SIG-M5 treated with dmso at 0.1 percent for 504 hours (cell line): Measurements from ENCODE around the gene PRDM15.

ENCODE experiments used
- DNase-seq: peaks from one replicate; lab custom pipeline; 2025; ENCODE audit not compliant: unreplicated experiment; lab: John Stamatoyannopoulos, UW

Gene PRDM15

DNA sequence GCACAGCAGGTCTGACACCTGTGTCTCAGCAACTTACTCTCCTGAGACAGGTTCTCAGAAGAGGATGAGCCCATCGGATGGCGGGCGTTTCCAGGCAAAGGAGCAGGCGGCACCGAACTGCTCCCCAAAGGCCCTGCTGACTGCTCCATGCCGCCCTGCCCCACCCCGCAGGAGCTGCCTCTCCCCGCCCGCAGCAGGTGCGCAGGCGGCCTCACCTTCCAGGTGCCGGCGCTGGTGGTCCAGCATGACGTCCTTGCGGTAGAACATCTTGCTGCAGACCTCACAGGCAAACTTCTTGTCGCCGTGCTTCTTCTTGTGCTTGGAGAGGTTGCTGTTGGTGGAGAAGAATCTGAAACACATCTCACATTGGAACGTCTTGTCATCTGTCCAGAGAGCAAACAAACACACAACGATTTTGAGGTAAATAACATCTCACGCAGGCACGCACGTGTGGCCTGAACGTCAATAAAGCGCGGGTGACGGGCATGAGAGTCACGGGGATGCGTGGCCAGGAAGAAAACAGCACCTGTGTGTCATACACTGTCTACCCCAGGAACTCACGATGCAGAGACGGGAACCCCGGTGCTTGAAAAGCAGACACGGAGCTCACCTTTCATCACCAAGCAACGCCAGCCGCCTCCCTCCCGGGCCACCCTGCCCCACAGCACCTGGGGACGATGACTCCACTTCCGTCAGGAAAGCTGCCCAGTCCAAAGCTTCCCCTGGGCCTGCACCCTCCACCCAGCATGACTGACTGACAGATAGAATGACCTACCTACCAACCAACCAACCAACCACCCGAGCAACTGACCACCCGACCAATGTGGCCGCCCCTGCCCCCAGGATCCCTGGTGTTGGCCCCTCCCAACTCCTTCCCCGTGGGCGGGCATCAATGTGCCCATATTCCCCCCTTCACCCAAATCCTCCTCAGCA is 50.9 kb downstream of the PRDM15 start:
- DNase-seq = no peak

DNA sequence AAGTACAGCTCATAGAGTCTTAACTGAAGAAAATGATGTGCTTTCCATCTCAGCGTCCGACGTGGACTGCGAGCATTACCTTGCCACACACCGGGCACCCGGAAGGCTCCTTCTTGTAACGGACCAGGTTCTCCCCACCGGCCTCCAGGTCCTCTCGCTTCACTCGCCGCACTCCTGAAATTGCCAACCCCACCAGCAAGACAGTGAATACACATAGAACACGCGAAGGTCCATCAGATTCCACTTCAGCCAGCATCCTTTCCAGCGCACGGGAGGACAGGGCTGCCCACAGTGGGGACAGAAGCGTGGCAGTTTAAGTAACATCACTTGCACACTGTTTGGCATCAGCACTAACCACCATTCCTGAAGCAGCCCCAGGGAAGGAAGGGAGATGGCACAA is 53.3 kb downstream of the PRDM15 start:
- DNase-seq = no peak

DNA sequence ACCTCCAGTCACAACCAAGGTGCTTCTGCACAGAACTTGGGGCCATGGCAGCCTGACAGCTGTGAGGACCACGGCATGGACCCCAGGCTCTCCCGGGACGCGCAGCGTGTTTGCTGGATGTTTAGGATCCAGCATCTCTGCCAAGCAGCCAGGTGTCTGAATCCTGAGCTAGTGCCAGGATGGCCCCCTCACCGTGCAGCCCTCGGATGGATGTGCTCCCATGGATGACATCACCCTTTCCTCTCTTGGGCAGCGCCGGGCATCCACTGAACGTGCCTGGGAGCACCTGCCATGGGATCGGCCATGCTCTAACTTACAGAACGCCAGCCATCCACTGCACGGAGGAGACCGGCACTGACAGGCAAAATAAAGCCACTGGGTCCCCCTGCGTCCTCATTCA is 53.9 kb downstream of the PRDM15 start:
- no peak for DNase-seq

- no peak for DNase-seq
These were observed 54.5 kb downstream of the PRDM15 start for GRCh38 chr21:41824466-41825207.

GRCh38 chr21:41823906-41824305 is 55.2 kb downstream of the PRDM15 start:
- DNase-seq = no peak

DNA sequence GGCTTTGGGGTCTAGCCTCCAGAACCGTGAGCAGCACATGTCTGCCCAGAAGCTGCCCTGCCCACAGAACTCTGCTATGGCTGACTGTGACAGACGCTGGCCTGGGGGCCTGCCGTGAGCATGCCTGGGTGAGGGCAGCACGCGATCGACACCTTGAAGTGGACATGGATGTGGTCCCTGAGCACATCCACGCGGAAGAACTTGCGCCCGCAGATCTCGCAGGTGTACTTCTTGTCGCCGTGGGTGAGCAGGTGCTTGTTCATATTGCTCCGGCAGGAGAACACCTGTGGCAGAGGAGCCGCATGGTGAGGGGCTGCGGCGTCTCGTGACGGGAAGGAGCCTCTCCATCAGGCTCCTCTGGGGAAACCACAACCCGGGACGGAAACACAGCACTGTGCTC is 56.0 kb downstream of the PRDM15 start:
- DNase-seq = no peak

DNA sequence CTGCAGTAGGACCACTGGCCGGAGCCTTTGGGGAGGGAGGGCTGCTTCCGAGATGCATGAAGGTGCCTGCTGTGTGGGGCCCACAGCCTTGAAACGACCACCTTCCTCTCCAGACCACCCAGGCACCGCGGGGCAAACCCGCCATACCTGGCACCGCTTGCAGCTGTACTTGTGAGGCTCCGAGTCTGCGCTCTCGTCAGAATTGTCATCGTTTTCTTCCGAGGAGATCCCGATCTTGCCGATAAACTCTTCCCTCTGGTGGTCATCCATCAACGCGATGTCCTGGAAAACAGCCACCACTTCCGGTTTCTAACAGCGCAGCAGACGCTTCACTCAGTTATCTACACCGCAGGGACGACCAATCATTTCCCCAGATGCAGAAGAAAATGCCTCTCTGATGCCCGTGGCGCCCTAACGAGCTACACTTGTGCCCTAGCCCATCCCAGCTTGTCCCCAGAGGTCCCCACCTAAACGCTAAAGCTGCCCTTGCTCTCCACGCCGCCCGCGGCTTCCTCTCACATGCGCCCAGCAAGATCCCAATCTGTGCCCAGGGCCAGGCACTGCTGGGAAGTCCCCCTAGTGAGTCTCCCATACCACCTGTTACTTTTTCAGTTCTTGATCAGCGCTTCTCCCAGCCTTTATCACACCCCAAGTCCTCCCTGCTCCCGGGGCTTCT is 57.2 kb downstream of the PRDM15 start:
- DNase-seq = no peak

GRCh38 chr21:41821081-41821755 is 57.9 kb downstream of the PRDM15 start:
- DNase-seq = no peak

GRCh38 chr21:41820384-41821080 is 58.6 kb downstream of the PRDM15 start:
- DNase-seq = no peak

DNA sequence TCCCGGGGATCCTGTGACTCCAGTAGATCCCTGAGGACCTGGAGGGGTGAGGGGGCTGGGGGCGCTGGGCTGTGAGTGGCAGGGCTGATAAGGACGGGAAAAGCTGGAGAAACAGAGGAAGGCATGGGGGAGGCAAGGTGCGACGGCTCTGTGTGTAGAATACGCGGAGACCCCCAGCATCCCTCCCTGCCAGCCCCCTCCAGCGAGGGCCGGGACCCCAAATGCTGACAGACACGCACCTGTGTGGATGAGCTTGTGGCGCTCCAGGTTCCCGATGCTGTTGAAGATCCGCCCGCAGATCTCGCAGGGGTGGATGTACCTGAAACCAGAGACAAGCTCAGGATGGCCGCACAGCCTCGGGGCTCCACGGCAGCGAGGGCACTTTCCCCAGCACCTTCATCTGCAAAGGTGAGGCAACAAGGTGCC is 59.3 kb downstream of the PRDM15 start:
- DNase-seq = no peak

DNA sequence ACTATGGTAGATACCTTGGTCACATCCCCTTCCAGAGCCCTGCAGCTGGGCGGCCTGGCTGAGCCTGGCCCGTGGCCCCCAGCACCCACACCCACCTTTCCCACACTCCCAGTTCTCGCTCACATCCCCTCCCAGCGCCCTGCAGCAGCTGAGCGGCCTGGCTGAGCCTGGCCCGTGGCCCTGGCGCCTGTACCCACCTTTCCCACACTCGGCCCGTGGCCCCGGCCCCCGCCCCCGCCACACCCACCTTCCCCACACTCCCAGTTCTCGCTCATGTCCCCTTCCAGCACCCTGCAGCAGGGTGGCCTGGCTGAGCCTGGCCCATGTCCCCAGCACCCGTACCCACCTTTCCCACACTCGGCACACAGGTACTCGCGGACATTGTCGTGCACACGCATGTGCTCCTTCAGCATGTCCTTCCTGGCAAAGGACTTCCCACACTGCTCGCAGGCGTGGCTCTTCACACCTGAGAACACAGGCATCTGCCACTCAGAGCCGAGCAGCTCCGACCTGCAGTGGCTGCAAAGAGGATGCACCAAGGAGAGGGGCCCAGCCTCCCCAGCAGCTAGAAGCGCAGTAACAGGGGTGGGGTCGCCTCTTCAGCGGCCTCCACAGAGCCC is 59.8 kb downstream of the PRDM15 start:
- DNase-seq = no peak

DNA sequence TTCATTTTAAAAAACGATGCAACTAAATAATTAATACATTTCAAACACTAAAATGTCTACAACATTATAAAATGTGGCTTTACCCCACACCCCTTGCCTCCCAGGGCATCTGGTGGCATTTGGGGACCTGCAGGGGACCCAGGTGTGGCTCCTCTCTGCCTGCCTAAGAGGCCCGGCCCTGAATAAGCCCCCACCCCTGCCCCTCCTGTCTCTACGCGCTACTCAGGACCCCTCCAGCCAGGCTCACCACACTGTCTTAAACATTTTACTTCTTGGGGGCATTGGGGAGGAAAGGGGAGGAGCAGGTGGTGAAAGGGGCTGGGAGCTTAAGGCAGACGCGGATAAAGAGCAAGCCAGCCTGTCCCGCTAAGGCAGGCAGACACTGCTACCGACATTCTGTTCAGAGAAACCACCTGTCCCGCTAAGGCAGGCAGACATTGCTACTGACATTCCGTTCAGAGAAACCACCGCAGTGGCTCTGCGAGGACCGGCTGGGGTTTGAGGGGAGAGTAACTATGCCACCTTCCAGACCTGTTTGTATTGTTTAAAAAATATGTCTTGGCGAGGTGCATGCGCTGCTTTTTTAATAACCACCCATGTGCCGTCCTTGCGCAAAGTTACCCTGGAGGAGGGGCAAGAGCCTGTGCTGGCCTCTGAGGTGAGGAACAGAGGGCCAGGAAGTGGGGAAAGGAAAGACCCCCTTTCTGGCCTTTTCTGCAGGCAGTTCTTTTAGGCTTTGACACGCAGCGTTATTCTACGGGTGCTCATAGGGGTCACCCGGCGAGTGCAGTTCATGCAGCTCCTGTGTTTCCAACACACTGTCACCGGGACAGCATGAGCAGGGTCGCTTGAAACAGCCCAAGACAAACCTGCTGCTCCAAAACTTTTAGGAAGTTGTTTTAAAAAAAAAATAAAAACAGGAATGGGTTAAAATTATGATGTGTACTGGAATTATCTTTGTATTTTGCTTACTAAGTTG is 61.0 kb downstream of the PRDM15 start:
- no peak for DNase-seq

- peak; percentile 45 for DNase-seq
These were observed 61.9 kb downstream of the PRDM15 start for GRCh38 chr21:41817228-41817627.

- peak; percentile 14 for DNase-seq
These were observed 62.5 kb downstream of the PRDM15 start for GRCh38 chr21:41816583-41817165.

- DNase-seq = no peak
These were observed 63.2 kb downstream of the PRDM15 start for GRCh38 chr21:41815652-41816582.

GRCh38 chr21:41813226-41813625 is 65.9 kb downstream of the PRDM15 start:
- DNase-seq = no peak

GRCh38 chr21:41812679-41813078 is 66.5 kb downstream of the PRDM15 start:
- no peak for DNase-seq

GRCh38 chr21:41810597-41810932 is 68.6 kb downstream of the PRDM15 start:
- DNase-seq = no peak
